Progenitor cell of endocrine pancreas (in vitro differentiated cells): Measurements from ENCODE around the gene GBGT1. TPM values are rescaled to one million over a fixed set of nuclear protein-coding genes. Genes with fewer than 3 reads are reported as not detected.

Experiments
- DNase-seq: peaks from one replicate; pipeline ENCODE4 v3.0.0; 2021; ENCODE audit warnings: low spot score; ENCODE audit not compliant: unreplicated experiment
- H3K27ac Mint-ChIP-seq: 2 replicates; pipeline ENCODE4 v1.8.0; 2021; ENCODE audit warnings: mild to moderate bottlenecking, moderate library complexity, mixed read lengths
- H3K27me3 Mint-ChIP-seq: 2 replicates; pipeline ENCODE4 v1.8.0; 2021; ENCODE audit warnings: mixed read lengths
- H3K36me3 Mint-ChIP-seq: 2 replicates; pipeline ENCODE4 v1.8.0; 2022; ENCODE audit warnings: mixed read lengths; ENCODE audit not compliant: insufficient read depth
- H3K4me1 Mint-ChIP-seq: 2 replicates; pipeline ENCODE4 v1.8.0; 2021; ENCODE audit warnings: low read depth, mixed read lengths
- H3K4me3 Mint-ChIP-seq: 2 replicates; pipeline ENCODE4 v1.8.0; 2021; ENCODE audit warnings: low read depth, mild to moderate bottlenecking, moderate library complexity, mixed read lengths
- H3K9me3 Mint-ChIP-seq: 2 replicates; pipeline ENCODE4 v1.8.0; 2021; ENCODE audit warnings: low read depth, mixed read lengths
- CTCF ChIP-seq: fragments of 200-600 bp; sonication (generic); IDR thresholded peaks from one replicate; pipeline ENCODE4 v1.5.0; 2021; ENCODE audit warnings: antibody characterized with exemption, mild to moderate bottlenecking; ENCODE audit not compliant: unreplicated experiment
- total RNA-seq: library from RNA; stranded (reverse); gene quantifications from 2 replicates; pipeline ENCODE4 v1.2.1, GENCODE V29; 2021

GBGT1 gene
- total RNA-seq, 1 donor from 2014 or later: 5.2 TPM

- Mint-ChIP-seq H3K9me3 (no peaks in the 10 kb centered on the region), H3K4me3 (no peak overlapping the region), H3K36me3 (no peaks in the 10 kb centered on the region), H3K27me3 (peaks cover 15% of the 10 kb centered on the region), H3K27ac (no peak overlapping the region), H3K4me1 (peaks cover 2% of the 10 kb centered on the region)
- TF ChIP-seq CTCF: no peak
- no peak for DNase-seq
Measured at GRCh38 chr9:133167769-133168168, 4.1 kb upstream of the GBGT1 start.

GRCh38 chr9:133167096-133167730 is 3.5 kb upstream of the GBGT1 start:
- Mint-ChIP-seq H3K4me1 (peaks cover 2% of the 10 kb centered on the region), H3K36me3 (no peaks in the 10 kb centered on the region), H3K27me3 (peaks cover 20% of the 10 kb centered on the region), H3K27ac (no peak overlapping the region), H3K4me3 (no peak overlapping the region), H3K9me3 (no peaks in the 10 kb centered on the region)
- no peak for DNase-seq
- TF ChIP-seq CTCF: no peak

- Mint-ChIP-seq H3K9me3 (no peaks in the 10 kb centered on the region), H3K27ac (no peak overlapping the region)
- no peak for DNase-seq
Measured at GRCh38 chr9:133166392-133166791, 2.7 kb upstream of the GBGT1 start.

GRCh38 chr9:133165452-133165730 is 1.7 kb upstream of the GBGT1 start:
- DNase-seq: no peak
- no peak overlapping the region for H3K4me3 Mint-ChIP-seq
- H3K9me3 Mint-ChIP-seq: no peaks in the 10 kb centered on the region
- H3K27me3 Mint-ChIP-seq: peaks cover 25% of the 10 kb centered on the region
- no peak for TF ChIP-seq CTCF
- H3K36me3 Mint-ChIP-seq: no peaks in the 10 kb centered on the region
- peaks cover 2% of the 10 kb centered on the region for H3K4me1 Mint-ChIP-seq
- H3K27ac Mint-ChIP-seq: no peak overlapping the region

More at GRCh38 chr9:133166392-133166791, 2.7 kb upstream of the GBGT1 start:
- H3K4me1 Mint-ChIP-seq: peaks cover 2% of the 10 kb centered on the region
- H3K27me3 Mint-ChIP-seq: peaks cover 25% of the 10 kb centered on the region
- no peak for TF ChIP-seq CTCF
- H3K36me3 Mint-ChIP-seq: no peaks in the 10 kb centered on the region
- H3K4me3 Mint-ChIP-seq: no peak overlapping the region

- Mint-ChIP-seq H3K36me3 (no peaks in the 10 kb centered on the region), H3K27me3 (peaks cover 25% of the 10 kb centered on the region), H3K9me3 (no peaks in the 10 kb centered on the region), H3K27ac (peak overlapping the region; percentile 86), H3K4me3 (peak overlapping the region; percentile 71), H3K4me1 (peaks cover 2% of the 10 kb centered on the region)
- no peak for TF ChIP-seq CTCF
- no peak for DNase-seq
Measured at GRCh38 chr9:133164191-133164590, 477 bp upstream of the GBGT1 start.
